Measurements from ENCODE around the gene FHOD3. TPM values are rescaled to one million over a fixed set of nuclear protein-coding genes. Genes with fewer than 3 reads are reported as not detected.

The FHOD3 gene
- total and polyA plus RNA-seq, 4 donors, result 0.57 to 1.3 (median 1.2) TPM; not detected in 1

DNA sequence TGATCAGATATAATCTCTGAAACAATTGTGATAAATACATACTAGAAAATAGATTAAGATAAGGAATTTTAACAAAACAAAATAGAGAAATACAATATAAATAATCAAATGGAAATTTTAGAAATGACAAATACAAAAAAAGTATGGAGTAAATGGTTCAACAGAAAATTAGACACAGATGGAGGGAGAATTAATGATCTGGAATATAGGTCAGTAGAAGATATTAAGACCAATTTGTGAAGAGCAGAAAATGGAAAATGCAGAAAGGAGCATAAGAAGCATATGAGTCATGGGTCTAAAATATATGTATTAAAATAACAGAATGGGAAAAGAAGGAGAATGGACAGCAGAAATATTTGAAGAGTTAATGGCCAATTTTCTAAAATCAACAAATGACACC, 44.4 kb downstream of the FHOD3 start:
- Histone ChIP-seq H3K27ac (ENCODE audit: low read depth in 1 of 2, low read length in 2 of 2) (no peak overlapping the region), H3K36me3 (ENCODE audit: control insufficient read depth in 4 of 4, insufficient read depth in 3 of 4, low read depth in 1 of 4, low read length in 3 of 4) (no peaks in the 10 kb centered on the region), H3K27me3 (ENCODE audit: control insufficient read depth in 4 of 4, insufficient read depth in 4 of 4, low read length in 3 of 4) (peaks cover 0 to 4% (median 0%) of the 10 kb centered on the region in 4 donors), H3K4me1 (ENCODE audit: control insufficient read depth in 4 of 4, insufficient read depth in 4 of 4, low read length in 3 of 4) (peaks cover 0 to 6% (median 0%) of the 10 kb centered on the region in 4 donors), H3K4me3 (ENCODE audit: low read depth in 1 of 3, low read length in 3 of 3) (no peak overlapping the region), H3K9me3 (ENCODE audit: control insufficient read depth in 4 of 4, low read length in 3 of 4) (no peaks in the 10 kb centered on the region), H3K9ac (ENCODE audit: low read depth in 1 of 2, low read length in 2 of 2) (no peak overlapping the region)
- no peak for DNase-seq (ENCODE audit: low spot score)
- TF ChIP-seq ATF3 (IDR thresholded peaks at IDR 0.05), result no peak
- TF ChIP-seq, protein P1, sequence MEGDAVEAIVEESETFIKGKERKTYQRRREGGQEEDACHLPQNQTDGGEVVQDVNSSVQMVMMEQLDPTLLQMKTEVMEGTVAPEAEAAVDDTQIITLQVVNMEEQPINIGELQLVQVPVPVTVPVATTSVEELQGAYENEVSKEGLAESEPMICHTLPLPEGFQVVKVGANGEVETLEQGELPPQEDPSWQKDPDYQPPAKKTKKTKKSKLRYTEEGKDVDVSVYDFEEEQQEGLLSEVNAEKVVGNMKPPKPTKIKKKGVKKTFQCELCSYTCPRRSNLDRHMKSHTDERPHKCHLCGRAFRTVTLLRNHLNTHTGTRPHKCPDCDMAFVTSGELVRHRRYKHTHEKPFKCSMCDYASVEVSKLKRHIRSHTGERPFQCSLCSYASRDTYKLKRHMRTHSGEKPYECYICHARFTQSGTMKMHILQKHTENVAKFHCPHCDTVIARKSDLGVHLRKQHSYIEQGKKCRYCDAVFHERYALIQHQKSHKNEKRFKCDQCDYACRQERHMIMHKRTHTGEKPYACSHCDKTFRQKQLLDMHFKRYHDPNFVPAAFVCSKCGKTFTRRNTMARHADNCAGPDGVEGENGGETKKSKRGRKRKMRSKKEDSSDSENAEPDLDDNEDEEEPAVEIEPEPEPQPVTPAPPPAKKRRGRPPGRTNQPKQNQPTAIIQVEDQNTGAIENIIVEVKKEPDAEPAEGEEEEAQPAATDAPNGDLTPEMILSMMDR (IDR thresholded peaks at IDR 0.05; ENCODE audit: low read depth, low read length, missing input control), result no peak
- TF ChIP-seq FOXA1 (IDR thresholded peaks at IDR 0.05), result no peak
- no peak for TF ChIP-seq JUND (IDR thresholded peaks at IDR 0.05)
- TF ChIP-seq SP1 (IDR thresholded peaks at IDR 0.05), result no peak
- TF ChIP-seq EGR1 (IDR thresholded peaks at IDR 0.05; ENCODE audit: low read depth in 2 of 2), result no peak
- TF ChIP-seq RXRA (IDR thresholded peaks at IDR 0.05), result no peak
- TF ChIP-seq FOXA2 (IDR thresholded peaks at IDR 0.05), result no peak
- no peak for TF ChIP-seq RAD21 (IDR thresholded peaks at IDR 0.05)
- no peak for TF ChIP-seq ZBTB33 (IDR thresholded peaks at IDR 0.05)
- no peak for TF ChIP-seq GABPA (IDR thresholded peaks at IDR 0.05 in 1 of 2, conservative IDR thresholded peaks at IDR 0.05 in 1 of 2)
- TF ChIP-seq REST (IDR thresholded peaks at IDR 0.05), result no peak

GRCh38 chr18:36348331-36348730, 50.8 kb downstream of the FHOD3 start:
- Histone ChIP-seq H3K9ac (ENCODE audit: low read depth in 1 of 2, low read length in 2 of 2) (no peak overlapping the region), H3K4me3 (ENCODE audit: low read depth in 1 of 3, low read length in 3 of 3) (no peak overlapping the region), H3K27me3 (ENCODE audit: control insufficient read depth in 4 of 4, insufficient read depth in 4 of 4, low read length in 3 of 4) (peaks cover 0 to 4% (median 0%) of the 10 kb centered on the region in 4 donors), H3K36me3 (ENCODE audit: control insufficient read depth in 4 of 4, insufficient read depth in 3 of 4, low read depth in 1 of 4, low read length in 3 of 4) (no peaks in the 10 kb centered on the region), H3K4me1 (ENCODE audit: control insufficient read depth in 4 of 4, insufficient read depth in 4 of 4, low read length in 3 of 4) (peaks cover 2 to 17% (median 10%) of the 10 kb centered on the region in 4 donors), H3K27ac (ENCODE audit: low read depth in 1 of 2, low read length in 2 of 2) (no peak overlapping the region), H3K9me3 (ENCODE audit: control insufficient read depth in 4 of 4, low read length in 3 of 4) (peaks cover 0 to under 1% (median 0%) of the 10 kb centered on the region in 4 donors)
- TF ChIP-seq YY1 (IDR thresholded peaks at IDR 0.05), result no peak
- TF ChIP-seq EGR1 (IDR thresholded peaks at IDR 0.05; ENCODE audit: low read depth in 2 of 2), result no peak
- no peak for TF ChIP-seq ZBTB33 (IDR thresholded peaks at IDR 0.05)
- no peak for TF ChIP-seq ATF3 (IDR thresholded peaks at IDR 0.05)
- no peak for TF ChIP-seq FOXA2 (IDR thresholded peaks at IDR 0.05)
- TF ChIP-seq, protein P2, sequence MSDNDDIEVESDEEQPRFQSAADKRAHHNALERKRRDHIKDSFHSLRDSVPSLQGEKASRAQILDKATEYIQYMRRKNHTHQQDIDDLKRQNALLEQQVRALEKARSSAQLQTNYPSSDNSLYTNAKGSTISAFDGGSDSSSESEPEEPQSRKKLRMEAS (IDR thresholded peaks at IDR 0.05), result no peak
- TF ChIP-seq TAF1 (conservative IDR thresholded peaks at IDR 0.05), result no peak
- TF ChIP-seq NR2F2 (IDR thresholded peaks at IDR 0.05), result no peak
- no peak for TF ChIP-seq SP1 (IDR thresholded peaks at IDR 0.05)
- no peak for DNase-seq (ENCODE audit: low spot score)
- 87% methylated on average over 3 of the region's 3 CpGs for WGBS
